Keratinocyte (primary cell): Measurements from ENCODE around the gene SLC25A39.
"Not testable (repeated sequence)": the region's sequence is repeated elsewhere in the genome, so short reads cannot be mapped to it uniquely, and the experiment has no call there.

ENCODE experiments used
- EZH2 ChIP-seq: IDR thresholded peaks from one replicate; pipeline ENCODE4 v1.6.1; 2012; ENCODE audit warnings: inconsistent platforms, mild to moderate bottlenecking, low read length, moderate library complexity
- TF ChIP-seq, protein P1 (sequence below), 3 experiments: IDR thresholded peaks in 1 of 3; conservative IDR thresholded peaks in 1 of 3; optimal IDR thresholded peaks in 1 of 3; 2 replicates in 2 of 3; 3 replicates in 1 of 3; pipeline versions ENCODE3 to v1.5.1; 2011; ENCODE audit warnings: low read length in 3 of 3, mild to moderate bottlenecking in 3 of 3, moderate library complexity in 2 of 3, control low read depth in 1 of 3, inconsistent platforms in 1 of 3; ENCODE audit not compliant: insufficient read depth in 2 of 3; ENCODE audit errors: extremely low read depth in 1 of 3

DNA sequence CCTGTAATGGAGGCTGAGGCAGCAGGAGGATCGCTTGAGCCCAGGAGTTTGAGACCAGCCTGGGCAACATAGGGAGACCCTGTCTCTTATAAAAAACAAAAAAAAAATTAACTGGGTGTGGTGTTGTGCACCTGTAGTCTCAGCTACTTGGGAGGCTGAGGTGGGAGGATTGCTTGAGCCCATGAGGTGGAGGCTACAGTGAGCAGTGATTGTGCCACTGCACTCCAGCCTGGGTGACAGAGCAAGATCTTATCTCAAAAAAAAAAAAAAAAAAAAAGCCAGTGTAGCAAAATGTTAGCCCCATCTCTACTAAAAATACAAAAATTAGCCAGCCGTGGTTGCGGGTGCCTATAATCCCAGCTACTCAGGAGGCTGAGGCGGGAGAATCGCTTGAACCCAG, 5.6 kb upstream of the SLC25A39 start:
- TF ChIP-seq, protein P1, sequence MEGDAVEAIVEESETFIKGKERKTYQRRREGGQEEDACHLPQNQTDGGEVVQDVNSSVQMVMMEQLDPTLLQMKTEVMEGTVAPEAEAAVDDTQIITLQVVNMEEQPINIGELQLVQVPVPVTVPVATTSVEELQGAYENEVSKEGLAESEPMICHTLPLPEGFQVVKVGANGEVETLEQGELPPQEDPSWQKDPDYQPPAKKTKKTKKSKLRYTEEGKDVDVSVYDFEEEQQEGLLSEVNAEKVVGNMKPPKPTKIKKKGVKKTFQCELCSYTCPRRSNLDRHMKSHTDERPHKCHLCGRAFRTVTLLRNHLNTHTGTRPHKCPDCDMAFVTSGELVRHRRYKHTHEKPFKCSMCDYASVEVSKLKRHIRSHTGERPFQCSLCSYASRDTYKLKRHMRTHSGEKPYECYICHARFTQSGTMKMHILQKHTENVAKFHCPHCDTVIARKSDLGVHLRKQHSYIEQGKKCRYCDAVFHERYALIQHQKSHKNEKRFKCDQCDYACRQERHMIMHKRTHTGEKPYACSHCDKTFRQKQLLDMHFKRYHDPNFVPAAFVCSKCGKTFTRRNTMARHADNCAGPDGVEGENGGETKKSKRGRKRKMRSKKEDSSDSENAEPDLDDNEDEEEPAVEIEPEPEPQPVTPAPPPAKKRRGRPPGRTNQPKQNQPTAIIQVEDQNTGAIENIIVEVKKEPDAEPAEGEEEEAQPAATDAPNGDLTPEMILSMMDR (optimal IDR thresholded peaks at IDR 0.05 in 1 of 3, IDR thresholded peaks at IDR 0.05 in 1 of 3, conservative IDR thresholded peaks at IDR 0.05 in 1 of 3; ENCODE audit: extremely low read depth in 1 of 3, insufficient read depth in 2 of 3, low read length in 3 of 3) = not testable (repeated sequence)
- TF ChIP-seq EZH2 = not testable (repeated sequence)
